Heart left ventricle (tissue), 16 donors: ENCODE results near the gene AGPAT4. TPM values are rescaled to one million over a fixed set of nuclear protein-coding genes. Genes with fewer than 3 reads are reported as not detected.

Experiments
- ATAC-seq, 4 donors: fragments of 200-7000 bp; cut with Tn5 transposase; one replicate each; pipeline ENCODE4 v1.9.1; 2020 to 2022; ENCODE audit warnings: moderate library complexity in 4 of 4, mild to moderate bottlenecking in 3 of 4, moderate number of reproducible peaks in 1 of 4
- DNase-seq, 5 donors: peaks; one replicate each; pipeline ENCODE4 v3.0.0-alpha.2; 2020
- H3K27ac ChIP-seq, 12 donors: fragments of 200-600 bp; sonication (generic) in 4 of 12; one replicate each; pipeline versions ENCODE4 v1.5.0 to v1.8.0; 2016 to 2022; ENCODE audit warnings: mild to moderate bottlenecking in 2 of 12
- H3K27me3 ChIP-seq, 9 donors: fragments of 200-600 bp; sonication (generic) in 2 of 9; one replicate each; pipeline versions ENCODE4 v1.5.1 to v1.8.0; 2016 to 2022; ENCODE audit warnings: mild to moderate bottlenecking in 3 of 9
- H3K36me3 ChIP-seq, 9 donors: fragments of 200-600 bp; sonication (generic) in 2 of 9; one replicate each; pipeline versions ENCODE4 v1.5.0 to v1.8.0; 2018 to 2022; ENCODE audit warnings: mild to moderate bottlenecking in 2 of 9
- H3K4me1 ChIP-seq, 12 donors: fragments of 200-600 bp; sonication (generic) in 4 of 12; one replicate each; pipeline versions ENCODE4 v1.5.0 to v1.8.0; 2016 to 2022; ENCODE audit warnings: mild to moderate bottlenecking in 3 of 12
- H3K4me3 ChIP-seq, 12 donors: fragments of 200-600 bp; sonication (generic) in 4 of 12; one replicate each; pipeline versions ENCODE4 v1.5.0 to v1.8.0; 2017 to 2022; ENCODE audit warnings: mild to moderate bottlenecking in 9 of 12, moderate library complexity in 4 of 12
- H3K9me3 ChIP-seq, 12 donors: fragments of 200-600 bp; sonication (generic) in 4 of 12; one replicate each; pipeline versions ENCODE4 v1.5.0 to v1.8.0; 2016 to 2022; ENCODE audit warnings: mild to moderate bottlenecking in 1 of 12
- CTCF ChIP-seq, 12 donors: fragments of 200-600 bp; sonication (generic) in 4 of 12; IDR thresholded peaks; one replicate each; pipeline versions ENCODE4 v1.5.0 to v1.8.0; 2018 to 2022; ENCODE audit warnings: antibody characterized with exemption in 12 of 12, mild to moderate bottlenecking in 5 of 12
- POLR2A ChIP-seq, 2 donors: fragments of 450-650 bp; IDR thresholded peaks; one replicate each; pipeline ENCODE4 v1.6.1; 2017; ENCODE audit warnings: antibody characterized with exemption in 2 of 2, mild to moderate bottlenecking in 2 of 2, moderate library complexity in 2 of 2
- WGBS, 4 donors: extraction: QIAGEN DNeasy Blood & Tissue Kit in 2 of 4; methylation state at CpG; one replicate each; pipeline versions ENCODE4 v1.1.5 to v1.1.7; 2013 to 2018; 5-methylcytosine and 5-hydroxymethylcytosine counted together
- intact Hi-C, 10 donors: fragments of 100-400 bp; cut with DNase I; formaldehyde crosslinking; loops; one replicate each; pipeline versions ENCODE4 v1.11.1 to v1.14.2; 2022
- polyA plus RNA-seq, 2 donors: library from polyadenylated mRNA; stranded (reverse); fragments of 200-250 nt; gene quantifications; one replicate each; pipeline ENCODE4 v1.2.3, GENCODE V29; 2013
- total RNA-seq, 9 donors: library from RNA; depleted of rRNA in 2 of 9; stranded (reverse); fragments of >200 nt in 2 of 9; fragmentation: NEBNext Ultra II Directional in 3 of 9; extraction: Animal tissue kit (Norgen Biotek cat#: 25700) in 3 of 9; gene quantifications; one replicate each; pipeline versions ENCODE4 v1.1.0 to v1.2.4, GENCODE V29; 2016 to 2023
- donor health status: ischemic (EF 13 %, LVEDD 7.1; RV severe dilation, severe dysfunction).
- donor health status: healthy with polysubstance abuse.
- donor health status: DM: no; HTN: yes; CAD: no.
- donor health status: DM: no; HTN: no; CAD: no.
- donor health status: ischemic (EF 25% LVEDD 6.9; RV normal size, moderate dysfunction).
- donor health status: ischemic (EF 25% LVEDD 5.7; RV mildly dilated, moderate dysfunction).
- donor health status: healthy.
- donor health status: DM: yes; HTN: yes; CAD: no.
- donor health status: ischemic (EF 35%, LVEDD 5.7; RV mildly dilated, moderate dysfunction).
- donor health status: nonischemic (EF 11% LVEDD 7.7; RV severe dilation, severe dysfunction).
- donor health status: DM: yes; HTN: yes; CAD: no.
- donor health status: PGD.
- donor health status: ischemic (EF 29% LVEDD 5.4; RV normal size, mild dysfunction).
- donor health status: nonischemic (EF 23%, LVEDD 6.1; RV moderate dilation, normal function).

Gene AGPAT4
- total and polyA plus RNA-seq, 11 donors: 0.83 to 5.0 (median 1.8) TPM

GRCh38 chr6:161150136-161150535, 123.7 kb downstream of the AGPAT4 start:
- no peaks in the 10 kb centered on the region for H3K27me3 ChIP-seq
- intact Hi-C loops: loop anchor here in 8 of 10 donors (5.0 to 10.0 kb wide), 3 partner anchors 215 to 227 kb away; no protein-coding TSS in a partner anchor
- WGBS, 4 donors: 91 to 95% (median 95%) methylated on average over 5 of the region's 5 CpGs
- TF ChIP-seq POLR2A (IDR thresholded peaks at IDR 0.05) (no peak), CTCF (IDR thresholded peaks at IDR 0.05) (no peak)
- ATAC-seq (no peak), DNase-seq (no peak)
- H3K9me3 ChIP-seq: no peaks in the 10 kb centered on the region
- no peak overlapping the region for H3K27ac ChIP-seq
- peaks cover 0 to 3% (median 0%) of the 10 kb centered on the region in 12 donors for H3K4me1 ChIP-seq
- H3K36me3 ChIP-seq: peaks cover 0 to 33% (median 4%) of the 10 kb centered on the region in 9 donors
- no peak overlapping the region for H3K4me3 ChIP-seq

GRCh38 chr6:161143663-161144430, 130.0 kb downstream of the AGPAT4 start:
- H3K9me3 ChIP-seq: no peaks in the 10 kb centered on the region
- H3K4me1 ChIP-seq: peaks cover 0 to 10% (median 0%) of the 10 kb centered on the region in 12 donors
- H3K27ac ChIP-seq: no peak overlapping the region
- H3K36me3 ChIP-seq: peaks cover 0 to 25% (median 3%) of the 10 kb centered on the region in 9 donors
- DNase-seq: no peak
- H3K27me3 ChIP-seq: no peaks in the 10 kb centered on the region
- no peak for ATAC-seq
- intact Hi-C loops: loop anchor here in 1 of 10 donors (10.0 kb wide), 1 partner anchor 231 kb away; no protein-coding TSS in a partner anchor
- TF ChIP-seq POLR2A (IDR thresholded peaks at IDR 0.05) (no peak), CTCF (IDR thresholded peaks at IDR 0.05) (no peak)
- no peak overlapping the region for H3K4me3 ChIP-seq
- WGBS, 4 donors: 89 to 96% (median 95%) methylated on average over 11 of the region's 11 CpGs

GRCh38 chr6:161142957-161143296, 130.9 kb downstream of the AGPAT4 start:
- H3K4me3 ChIP-seq: no peak overlapping the region
- TF ChIP-seq CTCF (IDR thresholded peaks at IDR 0.05) (no peak), POLR2A (IDR thresholded peaks at IDR 0.05) (no peak)
- no peak overlapping the region for H3K27ac ChIP-seq
- peaks cover 0 to 26% (median 0%) of the 10 kb centered on the region in 9 donors for H3K36me3 ChIP-seq
- 94 to 96% (median 95%) methylated on average over 5 of the region's 5 CpGs for whole genome bisulfite sequencing, 4 donors
- DNase-seq (no peak), ATAC-seq (no peak)
- H3K27me3 ChIP-seq: no peaks in the 10 kb centered on the region
- intact Hi-C loops: loop anchor here in 1 of 10 donors (10.0 kb wide), 1 partner anchor 232 kb away; no protein-coding TSS in a partner anchor
- peaks cover 0 to 10% (median 0%) of the 10 kb centered on the region in 12 donors for H3K4me1 ChIP-seq
- no peaks in the 10 kb centered on the region for H3K9me3 ChIP-seq

- no peaks in the 10 kb centered on the region for H3K27me3 ChIP-seq
- H3K36me3 ChIP-seq: peaks cover 0 to 29% (median 8%) of the 10 kb centered on the region in 9 donors
- no peak overlapping the region for H3K27ac ChIP-seq
- H3K4me3 ChIP-seq: no peak overlapping the region
- TF ChIP-seq POLR2A (IDR thresholded peaks at IDR 0.05): no peak
- TF ChIP-seq CTCF (IDR thresholded peaks at IDR 0.05): no peak
- 55 to 64% (median 61%) methylated on average over 11 of the region's 11 CpGs for WGBS, 4 donors
- peaks cover 0 to 10% (median 0%) of the 10 kb centered on the region in 12 donors for H3K4me1 ChIP-seq
- H3K9me3 ChIP-seq: no peaks in the 10 kb centered on the region
- DNase-seq (no peak), ATAC-seq (no peak)
- intact Hi-C loops: loop anchor here in 1 of 10 donors (10.0 kb wide), 1 partner anchor 234 kb away; no protein-coding TSS in a partner anchor
These were observed 132.7 kb downstream of the AGPAT4 start for GRCh38 chr6:161141173-161141572.
